GM19463 (cell line): ENCODE measurements around the gene PROSER3.

Source experiments
- ATAC-seq: cut with Tn5 transposase; IDR thresholded peaks from one replicate; pipeline ENCODE4 v1.9.1; 2021; ENCODE audit warnings: mild to moderate bottlenecking, moderate library complexity; ENCODE audit not compliant: unreplicated experiment

Gene PROSER3

GRCh38 chr19:35816846-35817245 lies 58.9 kb downstream of the PROSER3 start:
- no peak for ATAC-seq

- no peak for ATAC-seq
Measured at GRCh38 chr19:35818445-35818844, 60.5 kb downstream of the PROSER3 start.
